ENCODE results near the gene ZFP69B. TPM values are rescaled to one million over a fixed set of nuclear protein-coding genes. Genes with fewer than 3 reads are reported as not detected.

ZFP69B gene
- total and polyA plus RNA-seq, 2 of the 4 experiments (the other 2 are of a cell fraction) = 3.1 to 6.8 TPM

GRCh38 chr1:40423264-40423642 is 27.0 kb upstream of the ZFP69B start:
- H4K5ac ChIP-seq (ENCODE audit: low read depth, low read length) = no peak overlapping the region
- no peak overlapping the region for H3K9ac ChIP-seq (ENCODE audit: low read depth, low read length)
- DNase-seq (no peak), ATAC-seq (ENCODE audit: low read depth) (no peak)
- no peak overlapping the region for H4K91ac ChIP-seq (ENCODE audit: insufficient read depth, low read depth, low read length)
- no peak overlapping the region for H2AK9ac ChIP-seq (replicated peaks; ENCODE audit: low read depth, low read length, poor library complexity)
- intact Hi-C loops (cut with micrococcal nuclease) (no loop called here), in situ Hi-C loops (cut with MboI; ENCODE audit: low sequenced_read_pairs) (no loop called here), dilution Hi-C loops (cut with HindIII; ENCODE audit: low sequenced_read_pairs, unreplicated experiment) (no loop called here)
- TF ChIP-seq MAZ (IDR thresholded peaks at IDR 0.05; ENCODE audit: borderline replicate concordance, low read depth, low read length) = no peak
- H3K18ac ChIP-seq (ENCODE audit: low read depth, low read length) = no peak overlapping the region
- no peak overlapping the region for H3K4me2 ChIP-seq (ENCODE audit: low read depth, low read length)
- H2AFZ ChIP-seq (replicated peaks; ENCODE audit: low read length, poor library complexity) = no peak overlapping the region
- no peaks in the 10 kb centered on the region for H3K27me3 ChIP-seq (ENCODE audit: control insufficient read depth, insufficient read depth, low read length)
- ChIA-PET CTCF (no interaction called here), POLR2A (ENCODE audit: unreplicated experiment) (no interaction called here)
- H3K23ac ChIP-seq (ENCODE audit: low read depth, low read length) = no peak overlapping the region
- peaks cover 3% of the 10 kb centered on the region; the same call in 1 of the 2 replicates for H3K4me1 ChIP-seq (ENCODE audit: control insufficient read depth, insufficient read depth, low read length)
- no peak overlapping the region for H3K4ac ChIP-seq (ENCODE audit: low read depth, low read length)
- no peaks in the 10 kb centered on the region for H3K9me3 ChIP-seq (ENCODE audit: control insufficient read depth, insufficient read depth, low read length)
- no peak overlapping the region for H3K4me3 ChIP-seq (ENCODE audit: insufficient read depth, low read depth, low read length)
- no CpG with 5 or more reads among the region's 4 CpGs for WGBS, 2 experiments (ENCODE audit: extremely low coverage in 2 of 2, insufficient read length in 1 of 2)
- no peak overlapping the region for H3K56ac ChIP-seq (ENCODE audit: extremely low read depth, insufficient read depth, low read length)
- H4K20me1 ChIP-seq (ENCODE audit: insufficient read depth, low read length) = no peaks in the 10 kb centered on the region
- no peak overlapping the region for H2BK120ac ChIP-seq (ENCODE audit: low read depth, low read length)
- peaks cover 8 to 12% of the 10 kb centered on the region in 2 experiments; a peak in 3 of 4 replicates for H3K79me1 ChIP-seq (ENCODE audit: low read depth in 1 of 2, low read length in 2 of 2)
- H3K9me1 ChIP-seq (ENCODE audit: insufficient read depth, low read length) = peaks cover 12% of the 10 kb centered on the region; the same call in 1 of the 2 replicates
- H3K27ac ChIP-seq (ENCODE audit: insufficient read depth, low read length) = no peak overlapping the region
- H2BK20ac ChIP-seq (ENCODE audit: low read depth, low read length) = no peak overlapping the region
- H2BK15ac ChIP-seq (ENCODE audit: low read depth, low read length) = no peak overlapping the region
- H3K14ac ChIP-seq (replicated peaks; ENCODE audit: low read depth, low read length) = no peak overlapping the region
- H2AK5ac ChIP-seq (ENCODE audit: low read depth, low read length) = no peak overlapping the region
- peaks cover 7% of the 10 kb centered on the region for H3K36me3 ChIP-seq (ENCODE audit: control insufficient read depth, insufficient read depth, low read length)
- BruUV-seq (replicated peaks) = no TSS peak
- no peak overlapping the region for H2BK5ac ChIP-seq (ENCODE audit: low read depth, low read length, poor library complexity, severe bottlenecking)
- no peak overlapping the region for H4K8ac ChIP-seq (ENCODE audit: low read depth in 2 of 2, low read length in 2 of 2)
